H1 (cell line): Measurements from ENCODE around the gene CACNG6.

Experiments used
- CHD1 ChIP-seq: IDR thresholded peaks from 2 replicates; pipeline ENCODE4 v1.6.1; 2012; ENCODE audit warnings: low read depth, low read length, improper control_type of control experiment
- CTCF ChIP-seq, 3 experiments: IDR thresholded peaks; 1 replicate in 2 of 3; 2 replicates in 1 of 3; pipeline versions ENCODE4 v1.5.1 to v1.6.1; 2011; ENCODE audit warnings: low read length in 3 of 3, mild to moderate bottlenecking in 3 of 3, inconsistent platforms in 2 of 3, low read depth in 1 of 3, moderate library complexity in 1 of 3; ENCODE audit not compliant: insufficient read depth in 1 of 3; ENCODE audit errors: control extremely low read depth in 1 of 3
- E2F6 ChIP-seq: IDR thresholded peaks from 2 replicates; pipeline ENCODE4 v1.6.1; 2012; ENCODE audit warnings: inconsistent platforms
- EP300 ChIP-seq, 2 experiments: IDR thresholded peaks; 1 replicate in 1 of 2; 2 replicates in 1 of 2; pipeline ENCODE4 v1.6.1; 2011 to 2012; ENCODE audit warnings: low read depth in 2 of 2, low read length in 2 of 2, mild to moderate bottlenecking in 2 of 2, borderline replicate concordance in 1 of 2, inconsistent platforms in 1 of 2, moderate library complexity in 1 of 2
- GTF2F1 ChIP-seq: IDR thresholded peaks from 2 replicates; pipeline ENCODE4 v1.6.1; 2012; ENCODE audit warnings: low read depth, low read length, improper control_type of control experiment, borderline replicate concordance
- HDAC6 ChIP-seq: IDR thresholded peaks from one replicate; pipeline ENCODE4 v1.7.1; 2012; ENCODE audit warnings: low read depth, mild to moderate bottlenecking, inconsistent platforms, low read length, moderate library complexity
- PHF8 ChIP-seq: fragments of 200-600 bp; sonication (generic); conservative IDR thresholded peaks from 2 replicates; pipeline ENCODE4 v1.7.1; 2012; ENCODE audit warnings: low read depth, mild to moderate bottlenecking, inconsistent platforms, low read length, moderate library complexity
- POLR2A ChIP-seq, 2 experiments: IDR thresholded peaks; 1 replicate in 1 of 2; 2 replicates in 1 of 2; pipeline ENCODE4 v1.6.1; 2011; ENCODE audit warnings: low read depth in 2 of 2, low read length in 2 of 2, mild to moderate bottlenecking in 2 of 2; ENCODE audit errors: control extremely low read depth in 1 of 2
- POLR2AphosphoS5 ChIP-seq: IDR thresholded peaks from 2 replicates; pipeline ENCODE4 v1.6.1; 2011; ENCODE audit warnings: low read depth, low read length
- TEAD4 ChIP-seq: IDR thresholded peaks from 2 replicates; pipeline ENCODE4 v1.6.1; 2012; ENCODE audit warnings: low read depth, low read length, inconsistent platforms, mixed read lengths

- TF ChIP-seq PHF8 = no peak
- TF ChIP-seq CTCF (IDR thresholded peaks at IDR 0.05; ENCODE audit: control extremely low read depth in 1 of 3, insufficient read depth in 1 of 3, low read depth in 1 of 3, low read length in 3 of 3) = no peak
- TF ChIP-seq CHD1 = no peak
- TF ChIP-seq TEAD4 = no peak
- no peak for TF ChIP-seq POLR2AphosphoS5
- no peak for TF ChIP-seq EP300 (IDR thresholded peaks at IDR 0.05; ENCODE audit: borderline replicate concordance in 1 of 2, low read depth in 2 of 2, low read length in 2 of 2)
- TF ChIP-seq POLR2A (IDR thresholded peaks at IDR 0.05; ENCODE audit: control extremely low read depth in 1 of 2, low read depth in 2 of 2, low read length in 2 of 2) = no peak
- TF ChIP-seq GTF2F1 = no peak
- TF ChIP-seq HDAC6 = no peak
- no peak for TF ChIP-seq E2F6
These were observed 29.7 kb upstream of the CACNG6 start for GRCh38 chr19:53961523-53962356.
